Measurements from ENCODE around the gene PROM1. TPM values are rescaled to one million over a fixed set of nuclear protein-coding genes. Genes with fewer than 3 reads are reported as not detected.

The PROM1 gene
- polyA plus RNA-seq, 2 of the 4 experiments (the other 2 are of a cell fraction), result 0.03 to 0.14 TPM

DNA sequence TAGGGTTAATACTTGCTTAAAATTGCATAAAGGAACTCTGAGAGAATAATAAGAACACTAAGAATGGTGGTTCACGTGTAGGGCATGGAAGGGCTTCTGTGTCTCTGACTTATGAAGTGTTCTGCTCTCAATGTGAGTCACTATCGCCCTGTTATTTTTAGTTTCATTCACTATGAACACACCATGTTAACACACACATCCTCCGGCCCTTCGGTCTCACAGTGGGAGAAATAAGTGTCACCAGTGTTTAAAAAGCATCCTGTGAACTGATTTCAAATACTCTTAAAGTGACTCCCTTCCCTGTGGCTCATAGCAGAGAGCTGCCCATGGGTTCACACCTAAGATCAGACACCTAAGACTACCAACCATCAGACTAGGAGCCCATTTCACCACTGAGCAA lies 87.0 kb downstream of the PROM1 start:
- 63% methylated on average over 4 of the region's 4 CpGs for WGBS (ENCODE audit: missing lambda C conversion rate)
- TF ChIP-seq FOSB (CRISPR knock-in tag; IDR thresholded peaks at IDR 0.05) (no peak), GATA3 (IDR thresholded peaks at IDR 0.05; ENCODE audit: borderline replicate concordance) (no peak), EHF (CRISPR knock-in tag; IDR thresholded peaks at IDR 0.05) (no peak), TP53 (CRISPR knock-in tag; IDR thresholded peaks at IDR 0.05) (no peak)
- TF ChIP-seq, protein P1, sequence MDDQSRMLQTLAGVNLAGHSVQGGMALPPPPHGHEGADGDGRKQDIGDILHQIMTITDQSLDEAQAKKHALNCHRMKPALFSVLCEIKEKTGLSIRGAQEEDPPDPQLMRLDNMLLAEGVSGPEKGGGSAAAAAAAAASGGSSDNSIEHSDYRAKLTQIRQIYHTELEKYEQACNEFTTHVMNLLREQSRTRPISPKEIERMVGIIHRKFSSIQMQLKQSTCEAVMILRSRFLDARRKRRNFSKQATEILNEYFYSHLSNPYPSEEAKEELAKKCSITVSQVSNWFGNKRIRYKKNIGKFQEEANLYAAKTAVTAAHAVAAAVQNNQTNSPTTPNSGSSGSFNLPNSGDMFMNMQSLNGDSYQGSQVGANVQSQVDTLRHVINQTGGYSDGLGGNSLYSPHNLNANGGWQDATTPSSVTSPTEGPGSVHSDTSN (IDR thresholded peaks at IDR 0.05), result no peak
- ChIA-PET CTCF (interaction anchor here (0.9 to 8.5 kb wide), 3 partner anchors 33 to 191 kb away, joined by 3 to 86 read pairs (median 6); no protein-coding TSS in a partner anchor), POLR2A (no interaction called here)
- Histone ChIP-seq H3K9me3 (no peaks in the 10 kb centered on the region), H3K4me1 (no peaks in the 10 kb centered on the region), H3K27ac (no peak overlapping the region), H3K4me3 (no peak overlapping the region), H3K4me2 (no peak overlapping the region)
- ATAC-seq, result no peak
- DNase-seq (ENCODE audit: low read depth in 1 of 2, low spot score in 1 of 2), result no peak
- FAIRE-seq, result no peak

DNA sequence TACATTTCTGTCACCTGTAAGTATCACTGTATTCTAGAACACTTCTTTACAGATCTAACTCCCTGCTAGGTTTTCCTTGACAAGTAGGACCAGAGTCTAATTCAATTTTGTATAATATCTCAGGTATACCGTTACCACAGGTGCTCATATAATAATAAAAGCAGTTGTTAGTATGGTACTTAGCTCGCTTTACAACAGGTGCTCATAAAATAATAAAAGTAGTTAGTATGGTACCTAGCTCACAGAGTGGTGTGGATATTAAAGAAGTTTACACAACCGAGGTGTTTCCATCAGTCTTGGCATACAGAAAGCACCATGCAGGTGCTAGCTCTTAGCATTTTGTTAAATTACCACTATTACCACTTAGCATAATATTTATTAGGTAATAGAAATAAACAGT lies 88.0 kb downstream of the PROM1 start:
- POLR2A ChIA-PET, result no interaction called here
- CTCF ChIA-PET, result interaction anchor here (1.9 to 8.5 kb wide), 3 partner anchors 40 to 190 kb away, joined by 6 to 86 read pairs (median 10); no protein-coding TSS in a partner anchor
- Histone ChIP-seq H3K4me3 (no peak overlapping the region), H3K27ac (no peak overlapping the region), H3K4me1 (no peaks in the 10 kb centered on the region), H3K4me2 (no peak overlapping the region), H3K9me3 (no peaks in the 10 kb centered on the region)
- FAIRE-seq (no peak), ATAC-seq (no peak), DNase-seq (ENCODE audit: low read depth in 1 of 2, low spot score in 1 of 2) (no peak)
- WGBS (ENCODE audit: missing lambda C conversion rate), result 57% methylated on average over 3 of the region's 3 CpGs
- TF ChIP-seq TP53 (CRISPR knock-in tag; IDR thresholded peaks at IDR 0.05) (no peak), NFE2L2 (conservative IDR thresholded peaks at IDR 0.05; ENCODE audit: low read length) (no peak), NR3C1 (IDR thresholded peaks at IDR 0.05) (no peak), HDAC2 (IDR thresholded peaks at IDR 0.05) (no peak), NPAS2 (CRISPR knock-in tag; IDR thresholded peaks at IDR 0.05; ENCODE audit: borderline replicate concordance) (no peak), FOXS1 (CRISPR knock-in tag; IDR thresholded peaks at IDR 0.05) (no peak), ZC3H11A (IDR thresholded peaks at IDR 0.05) (no peak), RCOR1 (IDR thresholded peaks at IDR 0.05; ENCODE audit: low read depth, low read length) (no peak), EHF (CRISPR knock-in tag; IDR thresholded peaks at IDR 0.05) (no peak), GATA3 (IDR thresholded peaks at IDR 0.05; ENCODE audit: borderline replicate concordance) (no peak), ELK1 (IDR thresholded peaks at IDR 0.05; ENCODE audit: low read depth, low read length) (no peak), HOXB13 (CRISPR knock-in tag; IDR thresholded peaks at IDR 0.05; ENCODE audit: low read depth) (no peak), ZSCAN20 (CRISPR knock-in tag; IDR thresholded peaks at IDR 0.05) (no peak), ZNF302 (CRISPR knock-in tag; IDR thresholded peaks at IDR 0.05) (no peak), MAX (IDR thresholded peaks at IDR 0.05) (no peak), CHD2 (IDR thresholded peaks at IDR 0.05; ENCODE audit: low read length, partially characterized antibody) (no peak)
- TF ChIP-seq, protein P2, sequence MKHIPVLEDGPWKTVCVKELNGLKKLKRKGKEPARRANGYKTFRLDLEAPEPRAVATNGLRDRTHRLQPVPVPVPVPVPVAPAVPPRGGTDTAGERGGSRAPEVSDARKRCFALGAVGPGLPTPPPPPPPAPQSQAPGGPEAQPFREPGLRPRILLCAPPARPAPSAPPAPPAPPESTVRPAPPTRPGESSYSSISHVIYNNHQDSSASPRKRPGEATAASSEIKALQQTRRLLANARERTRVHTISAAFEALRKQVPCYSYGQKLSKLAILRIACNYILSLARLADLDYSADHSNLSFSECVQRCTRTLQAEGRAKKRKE (CRISPR knock-in tag; IDR thresholded peaks at IDR 0.05; ENCODE audit: low read depth), result no peak
- TF ChIP-seq, protein P3, sequence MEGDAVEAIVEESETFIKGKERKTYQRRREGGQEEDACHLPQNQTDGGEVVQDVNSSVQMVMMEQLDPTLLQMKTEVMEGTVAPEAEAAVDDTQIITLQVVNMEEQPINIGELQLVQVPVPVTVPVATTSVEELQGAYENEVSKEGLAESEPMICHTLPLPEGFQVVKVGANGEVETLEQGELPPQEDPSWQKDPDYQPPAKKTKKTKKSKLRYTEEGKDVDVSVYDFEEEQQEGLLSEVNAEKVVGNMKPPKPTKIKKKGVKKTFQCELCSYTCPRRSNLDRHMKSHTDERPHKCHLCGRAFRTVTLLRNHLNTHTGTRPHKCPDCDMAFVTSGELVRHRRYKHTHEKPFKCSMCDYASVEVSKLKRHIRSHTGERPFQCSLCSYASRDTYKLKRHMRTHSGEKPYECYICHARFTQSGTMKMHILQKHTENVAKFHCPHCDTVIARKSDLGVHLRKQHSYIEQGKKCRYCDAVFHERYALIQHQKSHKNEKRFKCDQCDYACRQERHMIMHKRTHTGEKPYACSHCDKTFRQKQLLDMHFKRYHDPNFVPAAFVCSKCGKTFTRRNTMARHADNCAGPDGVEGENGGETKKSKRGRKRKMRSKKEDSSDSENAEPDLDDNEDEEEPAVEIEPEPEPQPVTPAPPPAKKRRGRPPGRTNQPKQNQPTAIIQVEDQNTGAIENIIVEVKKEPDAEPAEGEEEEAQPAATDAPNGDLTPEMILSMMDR (IDR thresholded peaks at IDR 0.05), result no peak

- Histone ChIP-seq H3K27ac (no peak overlapping the region), H3K4me3 (no peak overlapping the region), H3K4me1 (no peaks in the 10 kb centered on the region), H3K9me3 (no peaks in the 10 kb centered on the region), H3K4me2 (no peak overlapping the region)
- no peak for FAIRE-seq
- TF ChIP-seq CHD4 (IDR thresholded peaks at IDR 0.05; ENCODE audit: borderline replicate concordance), result no peak
- no peak for TF ChIP-seq ESRRA (IDR thresholded peaks at IDR 0.05; ENCODE audit: borderline replicate concordance, low read length)
- no peak for TF ChIP-seq HEYL (CRISPR knock-in tag; IDR thresholded peaks at IDR 0.05)
- ChIA-PET CTCF (interaction anchor here (0.9 to 1.2 kb wide), 4 partner anchors 30 to 187 kb away, joined by 3 to 4 read pairs (median 4); no protein-coding TSS in a partner anchor), POLR2A (no interaction called here)
- 86% methylated on average over 2 of the region's 2 CpGs for WGBS (ENCODE audit: missing lambda C conversion rate)
- ATAC-seq, result no peak
- no peak for DNase-seq (ENCODE audit: low read depth in 1 of 2, low spot score in 1 of 2)
These were observed 91.7 kb downstream of the PROM1 start for GRCh38 chr4:15992167-15992485.
